HEK293 (cell line): Measurements from ENCODE around the gene MIS18A.

Source experiments
- GLI2 ChIP-seq: fragments of 450-650 bp; formaldehyde crosslinking; IDR thresholded peaks from 2 replicates; pipeline ENCODE4; 2017; ENCODE audit warnings: missing biosample characterization, missing genetic modification characterization, low read depth, borderline replicate concordance
- SP2 ChIP-seq: fragments of 450-650 bp; formaldehyde crosslinking; IDR thresholded peaks from 2 replicates; pipeline ENCODE4 v1.5.1; 2016; ENCODE audit warnings: missing biosample characterization, missing genetic modification characterization
- ZBTB7A ChIP-seq: fragments of 450-650 bp; formaldehyde crosslinking; IDR thresholded peaks from 2 replicates; pipeline ENCODE4 v1.5.1; 2016; ENCODE audit warnings: low read depth, missing biosample characterization, missing genetic modification characterization
- ZNF121 ChIP-seq: fragments of 450-650 bp; formaldehyde crosslinking; IDR thresholded peaks from 2 replicates; pipeline ENCODE4 v1.5.1; 2016; ENCODE audit warnings: missing biosample characterization, missing genetic modification characterization
- ZNF274 ChIP-seq, 2 experiments: fragments of 200-500 bp in 1 of 2; fragments of 450-650 bp in 1 of 2; sonication (Bioruptor generic) in 1 of 2; formaldehyde crosslinking in 1 of 2; IDR thresholded peaks; 2 replicates each; pipeline versions ENCODE4 v1.5.1 to v1.6.1; 2014 to 2016; ENCODE audit warnings: borderline replicate concordance in 1 of 2, inconsistent platforms in 1 of 2, low read length in 1 of 2, missing biosample characterization in 1 of 2, missing genetic modification characterization in 1 of 2
- TF ChIP-seq, protein P1 (sequence below): fragments of 450-650 bp; formaldehyde crosslinking; IDR thresholded peaks from 2 replicates; pipeline ENCODE4 v1.5.1; 2016; ENCODE audit warnings: missing biosample characterization, missing genetic modification characterization
- TF ChIP-seq, protein P2 (sequence below): fragments of 450-650 bp; formaldehyde crosslinking; IDR thresholded peaks from 2 replicates; pipeline ENCODE4 v1.5.1; 2016; ENCODE audit warnings: missing biosample characterization, missing genetic modification characterization
- TF ChIP-seq, protein P3 (sequence below): fragments of 450-650 bp; formaldehyde crosslinking; IDR thresholded peaks from 2 replicates; pipeline ENCODE4 v1.5.1; 2017; ENCODE audit warnings: missing biosample characterization, mild to moderate bottlenecking, missing genetic modification characterization, moderate library complexity
- TF ChIP-seq, protein P4 (sequence below): fragments of 450-650 bp; formaldehyde crosslinking; IDR thresholded peaks from 2 replicates; pipeline ENCODE4 v1.5.1; 2016; ENCODE audit warnings: missing biosample characterization, missing genetic modification characterization

DNA sequence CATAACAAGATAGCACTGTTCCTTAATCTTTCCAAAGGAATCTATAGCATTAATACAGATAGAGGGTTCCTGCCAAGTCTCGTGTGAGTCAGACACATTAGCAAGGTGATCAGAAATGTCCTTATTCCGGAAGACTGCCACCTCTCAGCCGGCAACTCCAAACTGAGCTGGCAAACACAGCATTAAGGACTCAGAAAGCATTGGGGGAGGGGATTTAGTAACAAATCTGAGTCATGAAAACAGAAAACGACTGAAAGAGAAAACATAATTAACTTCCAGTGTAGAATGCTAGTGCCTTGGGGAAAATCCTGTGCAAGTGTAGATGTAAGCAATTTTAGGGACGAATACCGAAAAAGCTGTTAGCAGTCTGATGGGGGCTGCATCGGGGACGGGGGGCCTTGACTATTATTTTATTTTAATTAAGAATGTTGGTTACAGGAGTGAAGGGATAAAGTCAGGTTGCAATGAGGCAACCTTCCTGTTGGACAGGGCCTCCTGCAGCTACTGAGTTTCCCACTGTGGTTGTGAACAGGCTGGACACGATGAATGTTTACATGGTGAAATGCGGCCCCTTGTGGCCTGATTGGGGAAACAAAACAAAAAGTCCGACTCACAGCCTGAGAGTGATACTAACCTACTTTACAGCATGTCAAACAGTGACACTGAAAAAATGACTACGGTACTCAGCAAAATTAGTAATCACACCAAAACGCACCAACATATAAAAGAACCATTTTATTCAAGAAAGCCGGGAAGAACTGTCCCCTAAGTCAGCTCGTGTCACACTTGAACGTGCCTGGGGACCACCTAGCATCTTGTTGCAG, 20.7 kb downstream of the MIS18A start:
- TF ChIP-seq SP2 (tag by site-specific recombination) (no peak), ZNF274 (IDR thresholded peaks at IDR 0.05; ENCODE audit: low read length) (no peak), ZNF274 (tag by site-specific recombination; IDR thresholded peaks at IDR 0.05; ENCODE audit: borderline replicate concordance) (no peak), ZBTB7A (tag by site-specific recombination) (no peak), ZNF121 (tag by site-specific recombination) (no peak), GLI2 (tag by site-specific recombination) (no peak)
- TF ChIP-seq, protein P1, sequence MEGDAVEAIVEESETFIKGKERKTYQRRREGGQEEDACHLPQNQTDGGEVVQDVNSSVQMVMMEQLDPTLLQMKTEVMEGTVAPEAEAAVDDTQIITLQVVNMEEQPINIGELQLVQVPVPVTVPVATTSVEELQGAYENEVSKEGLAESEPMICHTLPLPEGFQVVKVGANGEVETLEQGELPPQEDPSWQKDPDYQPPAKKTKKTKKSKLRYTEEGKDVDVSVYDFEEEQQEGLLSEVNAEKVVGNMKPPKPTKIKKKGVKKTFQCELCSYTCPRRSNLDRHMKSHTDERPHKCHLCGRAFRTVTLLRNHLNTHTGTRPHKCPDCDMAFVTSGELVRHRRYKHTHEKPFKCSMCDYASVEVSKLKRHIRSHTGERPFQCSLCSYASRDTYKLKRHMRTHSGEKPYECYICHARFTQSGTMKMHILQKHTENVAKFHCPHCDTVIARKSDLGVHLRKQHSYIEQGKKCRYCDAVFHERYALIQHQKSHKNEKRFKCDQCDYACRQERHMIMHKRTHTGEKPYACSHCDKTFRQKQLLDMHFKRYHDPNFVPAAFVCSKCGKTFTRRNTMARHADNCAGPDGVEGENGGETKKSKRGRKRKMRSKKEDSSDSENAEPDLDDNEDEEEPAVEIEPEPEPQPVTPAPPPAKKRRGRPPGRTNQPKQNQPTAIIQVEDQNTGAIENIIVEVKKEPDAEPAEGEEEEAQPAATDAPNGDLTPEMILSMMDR (tag by site-specific recombination): peak; percentile 91
- TF ChIP-seq, protein P2, sequence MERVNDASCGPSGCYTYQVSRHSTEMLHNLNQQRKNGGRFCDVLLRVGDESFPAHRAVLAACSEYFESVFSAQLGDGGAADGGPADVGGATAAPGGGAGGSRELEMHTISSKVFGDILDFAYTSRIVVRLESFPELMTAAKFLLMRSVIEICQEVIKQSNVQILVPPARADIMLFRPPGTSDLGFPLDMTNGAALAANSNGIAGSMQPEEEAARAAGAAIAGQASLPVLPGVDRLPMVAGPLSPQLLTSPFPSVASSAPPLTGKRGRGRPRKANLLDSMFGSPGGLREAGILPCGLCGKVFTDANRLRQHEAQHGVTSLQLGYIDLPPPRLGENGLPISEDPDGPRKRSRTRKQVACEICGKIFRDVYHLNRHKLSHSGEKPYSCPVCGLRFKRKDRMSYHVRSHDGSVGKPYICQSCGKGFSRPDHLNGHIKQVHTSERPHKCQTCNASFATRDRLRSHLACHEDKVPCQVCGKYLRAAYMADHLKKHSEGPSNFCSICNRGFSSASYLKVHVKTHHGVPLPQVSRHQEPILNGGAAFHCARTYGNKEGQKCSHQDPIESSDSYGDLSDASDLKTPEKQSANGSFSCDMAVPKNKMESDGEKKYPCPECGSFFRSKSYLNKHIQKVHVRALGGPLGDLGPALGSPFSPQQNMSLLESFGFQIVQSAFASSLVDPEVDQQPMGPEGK (tag by site-specific recombination): no peak
- TF ChIP-seq, protein P3, sequence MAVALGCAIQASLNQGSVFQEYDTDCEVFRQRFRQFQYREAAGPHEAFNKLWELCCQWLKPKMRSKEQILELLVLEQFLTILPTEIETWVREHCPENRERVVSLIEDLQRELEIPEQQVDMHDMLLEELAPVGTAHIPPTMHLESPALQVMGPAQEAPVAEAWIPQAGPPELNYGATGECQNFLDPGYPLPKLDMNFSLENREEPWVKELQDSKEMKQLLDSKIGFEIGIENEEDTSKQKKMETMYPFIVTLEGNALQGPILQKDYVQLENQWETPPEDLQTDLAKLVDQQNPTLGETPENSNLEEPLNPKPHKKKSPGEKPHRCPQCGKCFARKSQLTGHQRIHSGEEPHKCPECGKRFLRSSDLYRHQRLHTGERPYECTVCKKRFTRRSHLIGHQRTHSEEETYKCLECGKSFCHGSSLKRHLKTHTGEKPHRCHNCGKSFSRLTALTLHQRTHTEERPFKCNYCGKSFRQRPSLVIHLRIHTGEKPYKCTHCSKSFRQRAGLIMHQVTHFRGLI (tag by site-specific recombination): no peak
- TF ChIP-seq, protein P4, sequence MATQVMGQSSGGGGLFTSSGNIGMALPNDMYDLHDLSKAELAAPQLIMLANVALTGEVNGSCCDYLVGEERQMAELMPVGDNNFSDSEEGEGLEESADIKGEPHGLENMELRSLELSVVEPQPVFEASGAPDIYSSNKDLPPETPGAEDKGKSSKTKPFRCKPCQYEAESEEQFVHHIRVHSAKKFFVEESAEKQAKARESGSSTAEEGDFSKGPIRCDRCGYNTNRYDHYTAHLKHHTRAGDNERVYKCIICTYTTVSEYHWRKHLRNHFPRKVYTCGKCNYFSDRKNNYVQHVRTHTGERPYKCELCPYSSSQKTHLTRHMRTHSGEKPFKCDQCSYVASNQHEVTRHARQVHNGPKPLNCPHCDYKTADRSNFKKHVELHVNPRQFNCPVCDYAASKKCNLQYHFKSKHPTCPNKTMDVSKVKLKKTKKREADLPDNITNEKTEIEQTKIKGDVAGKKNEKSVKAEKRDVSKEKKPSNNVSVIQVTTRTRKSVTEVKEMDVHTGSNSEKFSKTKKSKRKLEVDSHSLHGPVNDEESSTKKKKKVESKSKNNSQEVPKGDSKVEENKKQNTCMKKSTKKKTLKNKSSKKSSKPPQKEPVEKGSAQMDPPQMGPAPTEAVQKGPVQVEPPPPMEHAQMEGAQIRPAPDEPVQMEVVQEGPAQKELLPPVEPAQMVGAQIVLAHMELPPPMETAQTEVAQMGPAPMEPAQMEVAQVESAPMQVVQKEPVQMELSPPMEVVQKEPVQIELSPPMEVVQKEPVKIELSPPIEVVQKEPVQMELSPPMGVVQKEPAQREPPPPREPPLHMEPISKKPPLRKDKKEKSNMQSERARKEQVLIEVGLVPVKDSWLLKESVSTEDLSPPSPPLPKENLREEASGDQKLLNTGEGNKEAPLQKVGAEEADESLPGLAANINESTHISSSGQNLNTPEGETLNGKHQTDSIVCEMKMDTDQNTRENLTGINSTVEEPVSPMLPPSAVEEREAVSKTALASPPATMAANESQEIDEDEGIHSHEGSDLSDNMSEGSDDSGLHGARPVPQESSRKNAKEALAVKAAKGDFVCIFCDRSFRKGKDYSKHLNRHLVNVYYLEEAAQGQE (tag by site-specific recombination): peak; percentile 83
